Heart right ventricle (tissue), 16 donors: Measurements from ENCODE around the gene NUB1. TPM values are rescaled to one million over a fixed set of nuclear protein-coding genes. Genes with fewer than 3 reads are reported as not detected.
A peak's percentile ranks its signal among the peaks of the same experiment; 100 is the strongest.

ENCODE experiments used
- ATAC-seq, 8 donors: fragments of 200-7000 bp; cut with Tn5 transposase; one replicate each; pipeline ENCODE4 v1.9.1; 2020; ENCODE audit warnings: mild to moderate bottlenecking in 8 of 8, moderate library complexity in 8 of 8, moderate number of reproducible peaks in 1 of 8
- DNase-seq, 2 donors: peaks; one replicate each; pipeline ENCODE4 v3.0.0-alpha.2; 2020
- H3K27ac ChIP-seq, 10 donors: fragments of 200-600 bp; sonication (generic) in 2 of 10; one replicate each; pipeline versions ENCODE4 v1.5.0 to v1.8.0; 2020 to 2022; ENCODE audit warnings: mild to moderate bottlenecking in 3 of 10
- H3K27me3 ChIP-seq, 7 donors: fragments of 200-600 bp; one replicate each; pipeline ENCODE4 v1.8.0; 2021 to 2022; ENCODE audit warnings: mild to moderate bottlenecking in 2 of 7
- H3K36me3 ChIP-seq, 9 donors: fragments of 200-600 bp; sonication (generic) in 1 of 9; one replicate each; pipeline versions ENCODE4 v1.5.0 to v1.8.0; 2020 to 2022; ENCODE audit warnings: mild to moderate bottlenecking in 2 of 9
- H3K4me1 ChIP-seq, 9 donors: fragments of 200-600 bp; sonication (generic) in 1 of 9; one replicate each; pipeline versions ENCODE4 v1.5.0 to v1.8.0; 2020 to 2022; ENCODE audit warnings: mild to moderate bottlenecking in 4 of 9
- H3K4me3 ChIP-seq, 10 donors: fragments of 200-600 bp; sonication (generic) in 2 of 10; one replicate each; pipeline versions ENCODE4 v1.5.0 to v1.8.0; 2020 to 2022; ENCODE audit warnings: mild to moderate bottlenecking in 7 of 10, moderate library complexity in 2 of 10
- H3K9me3 ChIP-seq, 11 donors: fragments of 200-600 bp in 10 of 11; sonication (generic) in 2 of 11; one replicate each; pipeline versions ENCODE4 v1.5.0 to v1.8.0; 2013 to 2022; ENCODE audit warnings: mild to moderate bottlenecking in 2 of 11, control low read depth in 1 of 11, moderate library complexity in 1 of 11
- WGBS, 2 donors: extraction: QIAGEN DNeasy Blood & Tissue Kit; methylation state at CpG; one replicate each; pipeline ENCODE4 v1.1.7; 2013; ENCODE audit warnings: inconsistent platforms in 1 of 2; 5-methylcytosine and 5-hydroxymethylcytosine counted together
- intact Hi-C, 10 donors: fragments of 100-400 bp; cut with DNase I; formaldehyde crosslinking; loops; one replicate each; pipeline versions ENCODE4 v1.11.1 to v1.14.2; 2022
- polyA plus RNA-seq, 2 donors: library from polyadenylated mRNA; stranded (reverse); fragments of 200-250 nt; gene quantifications; one replicate each; pipeline ENCODE4 v1.2.3, GENCODE V29; 2013
- total RNA-seq, 10 donors: library from RNA; stranded (reverse); fragmentation: NEBNext Ultra II Directional in 3 of 10; extraction: Animal tissue kit (Norgen Biotek cat#: 25700) in 3 of 10; gene quantifications; one replicate each; pipeline versions ENCODE4 v1.2.1 to v1.2.4, GENCODE V29; 2021 to 2023
- TF ChIP-seq, protein P1 (sequence below), 9 donors: fragments of 200-600 bp; sonication (generic) in 2 of 9; IDR thresholded peaks; one replicate each; pipeline versions ENCODE4 v1.5.0 to v1.8.0; 2021 to 2022; ENCODE audit warnings: antibody characterized with exemption in 9 of 9, mild to moderate bottlenecking in 5 of 9, moderate library complexity in 1 of 9
- donor health status: Arrhythmogenic right ventricular cardiomyopathy.
- donor health status: ischemic (EF 13 %, LVEDD 7.1; RV severe dilation, severe dysfunction).
- donor health status: healthy with polysubstance abuse.
- donor health status: DM: no; HTN: yes; CAD: no.
- donor health status: DM: no; HTN: no; CAD: no.
- donor health status: ischemic (EF 25% LVEDD 6.9; RV normal size, moderate dysfunction).
- donor health status: ischemic (EF 25% LVEDD 5.7; RV mildly dilated, moderate dysfunction).
- donor health status: healthy.
- donor health status: DM: yes; HTN: yes; CAD: no.
- donor health status: Ischemic cardiomyopathy.
- donor health status: ischemic (EF 35%, LVEDD 5.7; RV mildly dilated, moderate dysfunction).
- donor health status: nonischemic (EF 11% LVEDD 7.7; RV severe dilation, severe dysfunction).
- donor health status: DM: yes; HTN: yes; CAD: no.
- donor health status: PGD.
- donor health status: ischemic (EF 29% LVEDD 5.4; RV normal size, mild dysfunction).
- donor health status: nonischemic (EF 23%, LVEDD 6.1; RV moderate dilation, normal function).

The NUB1 gene
- total and polyA plus RNA-seq, 12 donors: 22.6 to 53.0 (median 41.6) TPM

DNA sequence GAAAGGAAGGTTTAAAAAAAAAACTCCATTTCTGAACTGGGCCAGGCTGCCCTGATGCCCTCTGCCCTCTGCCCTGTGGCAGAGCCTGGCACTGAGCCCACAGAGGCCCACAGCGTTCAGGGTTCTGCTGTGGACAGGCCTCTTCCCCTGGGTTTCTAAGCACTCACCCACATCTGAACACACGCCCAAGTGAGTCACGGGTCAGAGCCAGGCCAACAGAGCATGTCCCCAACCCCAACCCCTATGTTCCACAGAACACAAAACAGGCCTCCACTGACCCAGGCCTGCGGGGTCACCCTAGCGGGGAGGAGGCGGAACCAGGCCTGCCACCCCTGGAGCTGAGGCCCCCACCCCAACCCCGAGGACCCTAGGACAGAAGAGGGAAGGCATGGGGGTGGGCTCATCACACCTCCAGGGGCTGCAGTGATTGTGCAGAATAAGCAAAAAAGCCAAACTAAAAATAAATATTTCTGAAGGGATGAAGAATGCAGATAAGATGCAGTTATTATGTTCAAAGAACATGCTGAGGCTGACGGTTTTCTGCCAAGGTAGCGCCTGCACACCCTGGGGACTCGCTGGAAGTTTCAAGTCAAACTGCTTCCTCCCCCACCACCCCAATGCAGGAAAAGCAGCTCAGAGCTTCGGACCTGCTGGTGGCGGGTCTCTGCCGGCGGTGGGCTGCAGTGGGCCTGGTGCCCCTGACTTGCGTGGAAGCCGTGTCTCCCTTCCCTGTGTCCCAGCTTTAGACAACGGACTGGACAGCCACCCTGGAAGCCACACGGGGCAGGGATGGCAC, 62.8 kb downstream of the NUB1 start:
- Histone ChIP-seq H3K9me3 (no peaks in the 10 kb centered on the region), H3K36me3 (no peaks in the 10 kb centered on the region), H3K27ac (no peak overlapping the region), H3K27me3 (peaks cover 3 to 44% (median 31%) of the 10 kb centered on the region in 7 donors), H3K4me1 (peaks cover 0 to 28% (median 7%) of the 10 kb centered on the region in 9 donors), H3K4me3 (no peak overlapping the region)
- peak in 3 of 8 donors; percentile 43 to 65 (median 61) for ATAC-seq
- no peak for DNase-seq
- WGBS, 2 donors: 64 to 74% methylated on average over 18 of the region's 18 CpGs
- intact Hi-C loops: no loop called here
- TF ChIP-seq, protein P1, sequence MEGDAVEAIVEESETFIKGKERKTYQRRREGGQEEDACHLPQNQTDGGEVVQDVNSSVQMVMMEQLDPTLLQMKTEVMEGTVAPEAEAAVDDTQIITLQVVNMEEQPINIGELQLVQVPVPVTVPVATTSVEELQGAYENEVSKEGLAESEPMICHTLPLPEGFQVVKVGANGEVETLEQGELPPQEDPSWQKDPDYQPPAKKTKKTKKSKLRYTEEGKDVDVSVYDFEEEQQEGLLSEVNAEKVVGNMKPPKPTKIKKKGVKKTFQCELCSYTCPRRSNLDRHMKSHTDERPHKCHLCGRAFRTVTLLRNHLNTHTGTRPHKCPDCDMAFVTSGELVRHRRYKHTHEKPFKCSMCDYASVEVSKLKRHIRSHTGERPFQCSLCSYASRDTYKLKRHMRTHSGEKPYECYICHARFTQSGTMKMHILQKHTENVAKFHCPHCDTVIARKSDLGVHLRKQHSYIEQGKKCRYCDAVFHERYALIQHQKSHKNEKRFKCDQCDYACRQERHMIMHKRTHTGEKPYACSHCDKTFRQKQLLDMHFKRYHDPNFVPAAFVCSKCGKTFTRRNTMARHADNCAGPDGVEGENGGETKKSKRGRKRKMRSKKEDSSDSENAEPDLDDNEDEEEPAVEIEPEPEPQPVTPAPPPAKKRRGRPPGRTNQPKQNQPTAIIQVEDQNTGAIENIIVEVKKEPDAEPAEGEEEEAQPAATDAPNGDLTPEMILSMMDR (IDR thresholded peaks at IDR 0.05): no peak

DNA sequence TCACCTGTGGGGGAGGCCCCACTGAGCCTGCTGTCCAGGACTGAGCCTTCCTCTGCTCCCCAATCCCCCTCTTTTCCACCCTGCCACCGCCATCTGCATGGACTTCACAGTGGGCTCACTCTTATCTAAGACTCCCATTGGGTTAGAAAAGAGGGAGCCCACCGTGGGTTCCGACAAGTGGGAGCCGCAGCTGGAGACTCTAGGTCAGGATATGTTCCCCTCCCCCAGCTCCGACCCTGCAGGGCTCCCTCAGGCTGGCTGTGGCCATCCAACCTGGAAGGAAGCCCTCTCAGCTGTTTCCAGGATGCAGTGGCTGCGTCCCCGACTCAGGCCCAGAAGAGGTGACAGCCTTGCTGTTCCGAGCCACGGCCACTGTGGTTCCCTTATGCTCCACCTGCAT, 63.4 kb downstream of the NUB1 start:
- Histone ChIP-seq H3K9me3 (no peaks in the 10 kb centered on the region), H3K27ac (no peak overlapping the region), H3K27me3 (peaks cover 6 to 46% (median 37%) of the 10 kb centered on the region in 7 donors), H3K36me3 (no peaks in the 10 kb centered on the region), H3K4me1 (peaks cover 3 to 35% (median 14%) of the 10 kb centered on the region in 9 donors), H3K4me3 (no peak overlapping the region)
- 68 to 69% methylated on average over 9 of the region's 9 CpGs for WGBS, 2 donors
- TF ChIP-seq, protein P1 (IDR thresholded peaks at IDR 0.05): no peak
- intact Hi-C loops: no loop called here
- DNase-seq (no peak), ATAC-seq (no peak)

DNA sequence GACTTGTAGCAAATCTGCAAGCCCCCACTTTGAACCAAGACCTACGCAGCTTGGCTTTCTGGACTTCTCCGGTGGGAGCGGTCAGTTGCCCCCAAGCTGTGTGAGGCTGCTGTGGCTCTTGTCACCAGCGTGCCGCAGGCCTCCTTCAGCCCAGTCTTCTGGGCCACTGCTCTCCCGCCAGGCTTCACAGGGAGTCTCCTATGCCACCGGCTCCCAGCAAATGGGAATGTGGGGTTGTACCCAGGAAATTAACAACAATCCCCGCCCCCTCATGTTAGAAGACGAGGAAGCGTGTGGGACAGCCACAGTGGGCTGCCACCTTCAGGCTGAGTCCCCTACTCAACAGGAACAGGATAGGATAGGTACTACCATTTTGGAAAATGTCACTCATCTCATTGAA, 64.0 kb downstream of the NUB1 start:
- intact Hi-C loops: no loop called here
- DNase-seq (no peak), ATAC-seq (no peak)
- peaks cover 6 to 48% (median 41%) of the 10 kb centered on the region in 7 donors for H3K27me3 ChIP-seq
- H3K9me3 ChIP-seq: no peaks in the 10 kb centered on the region
- peaks cover 3 to 40% (median 19%) of the 10 kb centered on the region in 9 donors for H3K4me1 ChIP-seq
- H3K36me3 ChIP-seq: no peaks in the 10 kb centered on the region
- H3K4me3 ChIP-seq: no peak overlapping the region
- WGBS, 2 donors: 89 to 92% methylated on average over 10 of the region's 10 CpGs
- TF ChIP-seq, protein P1 (IDR thresholded peaks at IDR 0.05): no peak
- H3K27ac ChIP-seq: no peak overlapping the region

DNA sequence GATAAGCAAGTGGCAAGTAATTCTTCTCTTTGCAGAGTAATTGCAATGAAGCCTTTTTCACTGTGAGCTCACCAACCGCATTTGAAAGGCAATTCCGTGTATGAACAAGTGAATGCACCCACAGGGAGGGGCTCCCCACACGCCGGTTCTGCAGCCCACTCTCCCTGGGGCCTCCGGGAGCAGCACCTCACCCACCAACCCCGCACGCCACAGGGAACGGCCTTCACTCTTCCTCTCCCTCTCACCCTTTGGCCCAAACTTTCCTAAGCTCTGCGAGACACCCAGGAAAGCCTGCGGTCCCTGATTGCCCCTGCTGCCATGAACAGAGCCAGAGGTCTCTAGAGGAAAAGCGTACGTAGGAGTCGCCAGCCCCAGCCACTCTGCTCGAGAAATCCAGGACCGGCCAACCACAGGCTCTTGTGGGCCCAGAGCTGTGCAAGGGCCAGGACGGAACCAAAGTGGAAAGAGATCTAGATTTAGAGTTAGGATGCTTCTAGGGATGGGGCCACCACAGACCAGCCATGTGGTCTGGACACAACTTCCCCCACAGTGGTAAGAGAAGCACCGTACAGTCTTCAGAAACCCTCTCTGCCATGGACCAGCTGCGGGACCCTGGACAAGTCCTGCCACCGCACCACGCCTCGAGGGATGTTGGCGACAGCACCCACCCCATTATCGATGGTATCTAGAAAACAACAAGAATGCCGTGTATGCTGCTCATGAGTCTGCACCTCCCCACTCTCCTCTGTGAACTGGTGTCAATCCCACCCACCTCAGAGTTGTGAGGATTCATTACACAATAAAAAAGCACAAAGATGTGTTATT, 64.7 kb downstream of the NUB1 start:
- H3K36me3 ChIP-seq: no peaks in the 10 kb centered on the region
- TF ChIP-seq, protein P1 (IDR thresholded peaks at IDR 0.05): no peak
- DNase-seq (no peak), ATAC-seq (no peak)
- peaks cover 3 to 40% (median 21%) of the 10 kb centered on the region in 9 donors for H3K4me1 ChIP-seq
- H3K4me3 ChIP-seq: no peak overlapping the region
- 91 to 93% methylated on average over 24 of the region's 24 CpGs for WGBS, 2 donors
- H3K27me3 ChIP-seq: peaks cover 6 to 53% (median 46%) of the 10 kb centered on the region in 7 donors
- no peaks in the 10 kb centered on the region for H3K9me3 ChIP-seq
- no peak overlapping the region for H3K27ac ChIP-seq
- intact Hi-C loops: no loop called here
